HG03520 (cell line): ENCODE data around the gene COG2.

Experiments
- ATAC-seq: cut with Tn5 transposase; IDR thresholded peaks from one replicate; pipeline ENCODE4 v1.9.1; 2021; ENCODE audit warnings: mild to moderate bottlenecking, moderate library complexity; ENCODE audit not compliant: unreplicated experiment

Gene COG2

DNA sequence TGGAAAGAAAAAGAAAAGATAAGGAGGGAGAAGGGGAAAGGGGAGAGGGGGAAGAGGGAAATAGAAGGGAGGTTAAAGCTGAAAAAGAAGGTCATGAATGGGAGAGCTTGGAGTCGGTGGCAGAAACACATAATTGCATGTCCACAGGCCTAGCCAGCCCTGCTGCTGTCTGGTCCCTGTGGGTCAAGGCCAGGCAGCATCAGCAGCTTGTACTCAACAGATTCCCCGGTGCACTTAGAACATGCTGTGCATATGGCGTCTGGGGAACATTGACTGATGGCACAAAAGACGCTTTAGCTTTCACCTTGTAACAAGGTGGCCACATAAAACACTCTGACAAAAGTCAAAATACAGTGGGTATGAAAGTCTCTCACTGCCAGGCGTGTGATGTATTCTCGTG, 25.9 kb downstream of the COG2 start:
- no peak for ATAC-seq

DNA sequence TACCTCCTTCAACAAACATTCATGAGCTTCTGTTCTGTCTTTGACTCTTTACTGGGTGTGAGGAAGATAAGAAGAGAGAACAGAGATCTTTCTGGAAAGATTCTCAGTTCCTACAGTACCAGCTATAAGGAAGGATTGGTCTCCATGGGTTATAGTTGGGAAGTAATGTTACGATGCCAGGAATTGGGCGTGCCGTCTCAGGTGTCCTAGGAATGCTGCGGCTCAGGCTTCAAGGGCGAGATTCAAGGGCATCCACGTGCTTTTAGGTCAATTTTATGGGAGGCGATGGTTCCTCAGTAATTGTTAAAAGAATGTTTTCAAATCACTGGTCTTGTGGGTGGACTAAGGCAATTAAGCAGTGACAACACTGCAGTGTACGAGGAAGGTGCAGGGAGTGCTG, 27.3 kb downstream of the COG2 start:
- no peak for ATAC-seq

DNA sequence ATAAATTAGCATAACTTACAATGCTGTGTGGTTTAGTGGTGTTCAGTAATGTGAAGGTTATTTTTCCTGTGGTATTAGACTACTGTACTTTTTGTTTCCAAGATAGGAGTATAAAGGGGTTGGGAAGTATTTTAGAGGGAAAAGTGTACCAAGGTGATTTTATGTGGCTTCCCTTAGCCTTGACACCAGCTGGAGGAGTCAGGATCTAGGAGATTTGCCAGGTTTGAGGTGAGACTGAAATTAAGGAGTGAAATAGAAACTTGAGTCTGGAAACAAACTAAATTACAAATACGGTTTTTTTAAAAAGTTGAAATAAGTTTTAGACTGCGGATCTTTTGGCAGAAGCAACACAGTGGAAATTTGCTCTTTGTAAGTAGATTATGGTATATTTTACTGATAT, 32.3 kb downstream of the COG2 start:
- ATAC-seq = no peak

DNA sequence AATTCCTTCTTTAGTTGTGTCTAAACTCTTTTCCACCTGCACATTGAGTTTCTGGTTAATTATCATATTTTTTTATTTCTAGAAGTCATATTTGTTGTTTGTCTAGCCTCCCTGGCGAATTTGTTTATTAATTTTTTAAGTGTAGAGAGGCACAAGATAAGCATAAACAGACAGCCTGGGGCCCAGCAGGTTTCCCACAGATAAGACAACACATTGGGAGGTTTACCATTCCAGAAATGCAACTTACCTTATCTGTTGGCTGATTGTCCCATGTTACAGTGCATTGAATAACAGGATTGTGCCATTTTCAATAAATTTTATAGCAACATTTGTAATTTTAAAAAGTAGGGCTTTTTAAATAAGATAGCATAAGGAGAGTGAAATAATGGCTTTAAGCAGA, 34.9 kb downstream of the COG2 start:
- no peak for ATAC-seq

DNA sequence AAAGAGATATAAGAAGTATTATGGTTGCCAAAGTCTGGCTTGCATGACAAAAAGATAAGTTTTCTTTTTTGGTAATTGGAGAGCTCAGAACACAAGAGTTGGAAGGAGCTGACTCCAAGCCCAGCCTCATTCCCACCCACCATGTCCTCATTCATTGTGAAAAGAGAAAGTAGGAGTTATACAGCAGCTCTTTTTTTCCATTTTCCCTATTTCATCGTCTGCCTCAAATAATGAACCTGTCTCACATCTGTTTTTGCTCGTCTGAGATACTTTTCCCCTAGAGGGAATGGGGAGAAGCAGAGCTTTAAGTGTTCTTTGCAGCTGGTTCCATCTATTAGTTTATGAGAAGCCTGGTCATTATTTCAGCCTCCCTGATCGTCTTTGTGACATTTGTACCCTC, 36.9 kb downstream of the COG2 start:
- no peak for ATAC-seq

DNA sequence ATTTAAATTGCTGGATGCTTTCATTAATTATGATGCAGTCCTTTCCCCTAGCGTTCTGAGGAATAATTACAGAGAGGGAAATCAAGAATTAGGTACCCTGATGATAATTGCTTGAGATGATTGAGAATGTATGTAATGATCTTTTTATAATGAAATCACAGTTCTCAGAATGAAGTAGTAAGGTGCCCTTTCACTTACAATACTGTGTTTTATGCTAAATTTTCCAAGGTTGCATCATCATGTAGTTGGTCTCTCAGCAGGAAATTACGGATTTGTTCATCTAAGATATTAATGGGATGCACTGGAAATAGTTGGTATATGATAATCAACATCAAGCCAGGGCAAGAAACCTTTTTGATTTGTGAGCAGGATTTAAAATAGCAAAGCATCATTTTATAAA, 37.5 kb downstream of the COG2 start:
- ATAC-seq = no peak

DNA sequence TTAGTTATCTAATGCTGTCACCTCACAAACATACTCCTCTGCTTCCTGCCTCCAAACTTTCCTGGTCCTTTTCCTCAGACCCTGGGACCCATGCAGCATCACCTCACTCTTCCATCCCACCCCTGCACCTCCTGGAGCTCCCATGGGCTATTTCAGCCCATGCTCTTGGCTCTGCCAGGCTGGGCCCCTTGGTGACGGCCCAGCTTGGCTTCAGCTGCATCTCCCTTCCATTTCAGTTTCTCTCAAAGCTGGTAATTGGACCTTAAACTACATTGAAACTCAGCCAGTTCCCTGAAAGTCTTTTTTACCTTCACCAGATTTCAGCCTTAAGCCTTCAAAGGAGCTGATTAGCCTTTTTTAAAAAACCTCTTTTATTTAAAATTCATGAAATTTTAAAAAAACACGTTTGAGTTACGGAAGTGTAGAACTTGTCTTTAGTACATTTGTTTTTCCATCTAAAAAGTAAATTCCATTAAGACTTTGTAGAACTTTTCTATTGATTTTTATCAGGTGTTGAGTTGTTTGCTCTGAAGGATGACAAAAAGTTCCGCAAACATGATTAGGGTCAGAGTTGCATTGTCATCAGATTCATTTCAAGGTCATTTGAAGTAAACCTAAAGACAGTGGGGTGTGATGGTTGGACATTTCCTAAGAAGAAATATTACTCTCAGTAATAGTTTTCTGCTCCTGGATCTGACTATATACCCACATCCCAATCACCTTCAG, 38.2 kb downstream of the COG2 start:
- ATAC-seq = no peak

DNA sequence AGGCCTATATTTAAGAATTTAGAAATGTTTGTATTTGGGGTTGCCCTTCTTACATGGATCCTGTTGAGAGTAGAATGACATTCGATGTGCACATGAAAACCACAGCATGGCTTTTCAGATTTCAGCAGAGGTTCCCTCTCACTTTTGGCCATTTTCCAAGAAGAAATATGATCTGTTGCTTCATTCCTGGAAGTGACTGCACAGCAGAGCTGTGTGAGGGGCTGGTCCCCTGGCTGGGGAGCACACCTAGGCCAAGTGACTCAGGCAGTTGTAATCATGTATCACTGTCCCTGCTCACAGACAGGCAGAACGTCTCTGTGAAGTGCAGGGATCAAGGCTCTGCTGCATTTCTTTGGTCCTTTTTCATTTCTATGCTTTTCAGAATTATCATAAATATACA, 39.3 kb downstream of the COG2 start:
- ATAC-seq = no peak

DNA sequence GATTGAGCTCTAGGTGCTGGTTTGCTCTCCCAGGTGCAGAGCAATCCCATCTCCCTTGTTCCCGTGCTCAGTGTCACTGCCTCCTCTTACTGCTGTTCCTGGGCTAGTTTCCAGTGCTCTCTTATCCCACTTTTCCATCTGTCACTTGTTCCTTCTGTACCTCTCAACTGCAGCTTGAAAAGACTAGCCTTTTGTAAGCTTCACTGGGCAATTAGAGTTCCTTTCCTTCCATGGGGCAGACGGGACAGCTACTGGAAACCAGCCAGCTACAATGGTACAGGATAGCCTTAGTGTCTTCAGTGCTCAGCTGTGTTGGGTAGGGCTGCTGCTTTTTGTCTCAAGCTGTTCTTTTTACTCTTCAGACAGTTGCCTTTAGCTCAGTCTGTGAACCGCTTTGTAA, 40.0 kb downstream of the COG2 start:
- no peak for ATAC-seq

DNA sequence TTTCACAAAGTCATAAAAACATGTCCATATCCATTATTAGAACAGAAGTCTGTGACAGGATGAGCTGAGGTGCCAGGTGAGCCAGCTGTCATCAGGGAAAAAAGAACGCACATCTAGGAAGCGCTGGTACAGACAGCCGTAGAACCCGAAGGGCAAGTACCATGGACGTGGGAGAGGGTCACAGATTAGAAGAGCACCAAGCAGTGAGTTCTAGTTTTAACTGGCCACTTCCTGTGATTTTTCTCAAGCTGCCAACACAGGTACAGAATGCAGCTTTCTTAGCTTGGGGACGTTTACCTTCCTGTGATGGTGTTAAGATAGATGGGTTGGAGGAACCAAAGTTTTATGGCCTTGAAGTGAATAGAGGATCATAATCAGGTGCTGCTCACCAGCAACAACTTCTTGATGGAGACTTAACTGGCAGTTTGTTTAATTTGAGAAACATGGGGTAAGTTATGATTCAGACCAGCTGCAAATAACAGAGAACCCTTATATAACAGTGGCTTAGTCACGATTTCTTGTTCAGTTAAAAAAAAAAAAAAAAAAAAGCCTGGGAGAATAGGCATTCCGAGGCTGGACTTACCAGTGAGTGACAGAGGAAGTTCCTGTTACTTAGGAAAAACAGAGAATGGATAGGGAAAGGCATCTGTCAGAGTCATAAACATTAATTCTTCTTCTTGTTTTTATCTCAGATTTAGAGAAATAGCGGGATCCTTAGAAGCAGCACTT, 40.8 kb downstream of the COG2 start:
- ATAC-seq = no peak

DNA sequence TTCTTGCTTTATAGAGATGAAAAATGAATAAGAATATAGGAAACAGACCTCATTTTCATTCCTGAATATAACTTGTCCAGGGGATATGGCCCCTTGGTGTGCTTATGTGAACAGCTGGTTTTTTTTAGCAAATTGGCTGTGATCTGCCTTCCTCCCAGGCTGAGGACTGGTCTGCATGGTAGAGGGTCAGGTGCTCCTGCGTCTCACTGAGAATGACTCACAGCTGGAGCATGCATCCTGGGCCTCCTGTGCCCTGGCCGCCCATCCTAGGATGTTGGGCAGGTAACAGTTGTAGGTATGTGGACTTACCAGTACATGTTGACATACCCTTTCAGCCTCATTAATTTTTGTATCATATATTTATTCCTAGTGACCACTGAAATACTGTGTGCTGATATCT, 41.9 kb downstream of the COG2 start:
- no peak for ATAC-seq

DNA sequence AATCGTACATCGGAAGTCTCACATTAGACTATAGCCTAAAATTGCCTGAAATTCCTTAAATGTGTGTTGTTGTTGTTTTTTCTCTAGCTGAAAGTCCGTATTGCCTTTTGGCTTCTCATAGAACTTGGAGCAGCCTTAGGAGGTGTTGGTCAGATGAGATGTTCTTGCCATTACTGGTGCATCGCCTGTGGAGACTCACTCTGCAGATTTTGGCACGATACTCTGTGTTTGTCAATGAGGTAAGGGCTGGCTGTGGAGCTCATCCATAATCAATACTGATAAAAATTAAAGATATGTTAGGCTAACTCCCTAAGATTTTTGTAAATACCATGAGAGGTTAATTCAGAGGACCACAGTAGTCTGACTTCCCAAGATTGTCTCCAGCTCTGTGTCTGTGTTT, 42.7 kb downstream of the COG2 start:
- ATAC-seq = no peak

DNA sequence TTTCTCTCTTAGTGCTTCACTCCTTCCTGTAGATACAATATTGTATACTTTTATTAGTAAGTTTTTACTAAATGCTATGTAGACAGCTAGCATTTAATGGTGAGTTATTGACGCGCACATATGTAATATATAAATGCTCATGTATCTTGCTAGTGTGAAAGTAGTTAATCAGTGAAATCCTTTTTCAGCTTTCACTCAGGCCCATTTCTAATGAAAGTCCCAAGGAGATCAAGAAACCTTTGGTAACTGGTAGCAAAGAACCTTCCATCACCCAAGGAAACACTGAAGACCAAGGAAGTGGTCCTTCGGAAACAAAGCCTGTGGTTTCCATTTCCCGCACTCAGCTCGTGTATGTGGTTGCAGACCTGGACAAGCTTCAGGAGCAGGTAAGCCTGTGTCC, 44.5 kb downstream of the COG2 start:
- ATAC-seq = no peak

DNA sequence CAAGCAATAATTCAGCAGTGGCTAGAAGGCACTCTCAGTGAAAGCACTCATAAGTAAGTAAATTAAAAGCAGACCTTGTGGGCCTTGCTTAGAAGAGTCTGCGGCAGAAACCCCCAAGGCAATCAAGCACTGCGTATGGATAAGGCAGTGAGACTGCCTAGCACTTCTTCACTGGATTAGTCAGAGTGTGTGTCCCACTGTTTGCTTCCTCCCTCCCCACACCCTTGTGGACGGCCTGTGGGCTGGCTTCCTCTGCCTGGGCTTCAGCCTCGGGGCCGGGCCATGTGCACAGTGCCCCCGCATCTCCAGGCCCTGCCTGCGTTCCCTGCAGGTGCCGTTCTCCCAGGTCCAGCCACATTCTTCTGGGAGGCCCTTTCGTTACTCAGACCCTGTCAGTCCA, 47.8 kb downstream of the COG2 start:
- no peak for ATAC-seq

DNA sequence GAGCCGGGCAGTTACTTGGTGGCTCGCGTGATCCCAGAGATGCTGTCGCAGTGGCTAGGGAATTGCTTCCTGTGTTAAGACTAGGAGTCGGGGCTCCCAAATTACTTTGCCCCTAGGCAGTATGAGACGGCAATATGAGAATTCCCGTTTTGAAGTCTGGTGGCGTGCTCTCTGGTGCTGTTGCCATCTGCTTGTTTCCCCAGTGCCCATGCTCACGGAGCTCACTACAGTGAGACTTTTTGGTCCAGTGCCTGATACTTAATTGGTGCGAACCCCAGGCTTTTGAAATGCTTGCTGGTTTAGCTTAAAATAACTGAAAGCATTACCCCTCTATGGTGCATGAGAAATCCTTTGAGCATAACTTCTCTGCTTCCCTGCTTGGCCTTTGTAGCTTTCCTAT, 49.3 kb downstream of the COG2 start:
- ATAC-seq = no peak

DNA sequence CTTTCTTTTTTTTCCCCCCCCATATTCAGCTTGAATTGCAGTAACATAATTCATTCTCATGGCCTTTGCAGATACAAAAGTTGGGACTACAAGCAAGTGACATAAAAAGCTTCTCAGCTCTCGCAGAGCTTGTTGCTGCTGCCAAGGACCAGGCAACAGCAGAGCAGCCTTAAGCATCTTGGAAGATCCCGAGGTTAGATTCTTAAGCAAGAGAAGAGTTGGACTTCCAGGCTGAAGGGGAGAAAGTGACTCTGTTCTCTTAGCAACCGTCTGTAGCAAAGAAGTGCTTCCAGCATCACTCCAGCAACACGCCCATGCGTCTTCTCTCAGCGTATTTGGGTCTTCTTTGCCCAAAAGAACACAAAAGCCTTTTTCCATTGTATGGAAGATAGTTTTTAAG, 50.9 kb downstream of the COG2 start:
- ATAC-seq = no peak

DNA sequence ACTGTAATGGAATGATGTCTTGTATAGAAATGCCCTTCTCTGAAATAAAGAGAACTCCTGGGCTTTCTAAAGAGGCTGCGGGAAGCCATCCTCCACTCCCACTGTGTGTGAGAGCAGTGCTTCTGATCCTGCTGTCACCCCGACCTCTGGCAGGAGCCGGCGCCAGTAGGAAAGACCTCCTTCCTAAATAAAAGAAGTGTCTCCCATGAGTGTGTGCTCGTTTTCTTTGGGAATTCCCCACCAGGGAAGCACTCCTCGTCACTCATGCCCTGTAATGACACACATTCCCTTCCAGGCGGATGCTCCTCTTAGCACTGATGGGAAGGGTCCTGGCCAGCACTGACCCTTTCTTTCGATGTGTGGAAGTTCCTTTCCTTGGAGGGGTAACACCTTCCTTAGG, 51.5 kb downstream of the COG2 start:
- no peak for ATAC-seq

DNA sequence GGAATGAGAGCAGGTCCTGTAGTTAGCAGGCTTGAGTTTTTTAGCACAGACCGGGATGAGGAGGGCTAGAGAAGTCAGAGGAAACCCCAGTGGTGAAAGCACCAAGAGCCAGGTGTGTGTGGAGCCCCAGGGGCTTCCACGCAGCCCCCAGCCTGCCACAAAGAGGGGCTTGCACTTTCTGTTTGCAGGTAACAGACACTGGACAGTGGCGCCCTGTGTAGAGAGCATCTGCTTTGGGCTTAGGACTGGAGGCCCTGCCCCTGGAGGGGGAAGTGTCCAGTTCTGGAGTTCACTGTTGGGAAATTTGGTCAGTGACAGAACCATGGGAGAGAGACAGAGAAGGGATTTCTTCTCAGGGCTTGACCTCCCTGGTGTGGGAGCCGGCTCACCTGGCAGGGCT, 52.2 kb downstream of the COG2 start:
- no peak for ATAC-seq

DNA sequence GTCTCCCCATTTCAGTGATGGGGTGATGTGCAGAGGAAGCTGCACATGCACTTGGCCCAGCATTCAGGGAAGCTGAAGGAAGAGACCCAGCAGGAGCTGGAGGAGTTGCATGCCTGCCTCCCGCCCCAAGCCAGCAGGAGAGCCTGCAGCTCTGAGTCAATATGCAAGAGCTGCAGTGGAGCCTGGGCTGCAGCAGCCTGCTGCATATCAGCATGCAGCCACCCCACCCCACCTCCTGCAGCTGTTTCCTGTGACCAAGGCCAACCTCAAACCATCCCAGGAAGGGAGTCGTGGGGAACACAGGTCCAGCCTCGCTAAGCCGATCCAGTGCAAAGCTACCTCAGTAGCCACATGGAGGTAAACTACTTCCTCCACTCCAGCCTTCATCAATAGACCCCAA, 52.7 kb downstream of the COG2 start:
- ATAC-seq = no peak

DNA sequence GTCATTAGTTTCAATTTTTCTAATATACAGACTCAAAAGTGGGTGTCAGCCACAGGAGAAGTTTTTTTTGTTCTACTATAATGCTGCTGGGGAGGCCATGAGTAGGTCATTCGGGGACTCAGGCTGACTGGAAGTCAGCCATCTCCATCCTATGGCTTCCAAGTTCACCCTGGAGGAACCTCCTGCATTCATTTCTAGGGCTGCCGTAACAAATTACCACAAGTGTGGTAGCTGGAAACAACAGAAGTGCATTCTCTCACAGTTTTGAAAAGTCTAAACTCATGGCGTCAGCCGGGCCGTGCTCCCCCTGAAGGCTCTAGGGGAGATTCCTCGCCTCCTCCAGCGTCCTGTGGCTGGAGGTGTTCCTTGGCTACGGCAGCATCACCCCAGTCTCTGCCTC, 53.9 kb downstream of the COG2 start:
- no peak for ATAC-seq

DNA sequence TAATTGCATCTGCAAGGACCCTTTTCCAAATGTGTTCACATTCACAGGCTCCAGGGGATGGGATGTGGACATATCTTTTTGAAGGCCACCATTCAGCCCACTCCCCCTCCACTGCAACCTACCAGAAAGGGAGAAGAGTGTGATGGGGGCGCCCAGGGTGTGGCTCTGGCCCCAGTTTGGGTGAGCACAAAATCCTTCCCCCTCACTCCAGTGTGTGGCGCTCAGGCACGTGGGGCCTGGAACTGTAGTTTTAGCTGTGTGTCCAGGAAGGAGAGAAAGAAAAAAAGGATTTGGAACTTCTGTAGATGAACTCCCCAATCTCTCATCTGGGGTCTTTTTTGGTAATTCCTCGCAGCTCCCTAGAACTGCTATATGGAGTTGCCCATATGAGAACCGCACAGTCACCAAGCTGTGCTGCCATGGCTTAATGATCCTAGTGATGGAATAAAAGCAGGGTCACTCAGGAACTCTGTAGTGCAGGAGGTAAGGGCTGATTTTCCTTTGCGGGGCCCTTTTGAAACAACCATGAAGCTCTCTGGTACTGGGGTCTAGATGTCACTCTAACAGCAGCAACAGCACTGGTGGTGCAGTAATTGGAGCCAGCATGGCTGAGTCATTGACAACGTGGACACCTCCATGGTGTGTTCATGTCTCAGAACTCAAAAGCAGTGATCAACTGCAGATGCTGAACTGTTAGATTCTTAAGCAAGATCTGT, 54.6 kb downstream of the COG2 start:
- ATAC-seq = no peak

DNA sequence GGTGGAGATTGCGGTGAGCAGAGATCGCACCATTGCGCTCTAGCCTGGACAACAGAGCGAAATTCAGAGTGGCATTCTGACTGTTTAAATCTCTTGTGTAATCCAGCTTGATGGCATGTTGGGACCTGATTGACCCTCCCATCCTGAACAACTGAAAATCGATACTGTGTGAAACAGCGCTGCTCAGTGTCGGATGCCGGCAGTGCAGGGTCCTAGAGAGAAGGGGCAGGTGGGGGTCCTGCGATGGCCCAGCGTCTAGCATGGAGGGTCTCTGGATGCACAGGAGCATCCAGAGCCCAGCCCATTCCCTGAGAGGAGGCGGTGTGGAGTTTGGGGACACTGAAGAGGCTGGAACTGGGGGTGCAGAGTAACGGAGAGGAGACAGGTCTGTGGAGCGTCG, 55.8 kb downstream of the COG2 start:
- ATAC-seq = no peak
